Activated gamma-delta T cell treated with Interleukin-2 at 50 U/mL for 16 hours (primary cell): ENCODE data around the gene UBE2G2.

Source experiments
- DNase-seq: peaks from one replicate; pipeline ENCODE4 v3.0.0-alpha.2; 2020

UBE2G2 gene

DNA sequence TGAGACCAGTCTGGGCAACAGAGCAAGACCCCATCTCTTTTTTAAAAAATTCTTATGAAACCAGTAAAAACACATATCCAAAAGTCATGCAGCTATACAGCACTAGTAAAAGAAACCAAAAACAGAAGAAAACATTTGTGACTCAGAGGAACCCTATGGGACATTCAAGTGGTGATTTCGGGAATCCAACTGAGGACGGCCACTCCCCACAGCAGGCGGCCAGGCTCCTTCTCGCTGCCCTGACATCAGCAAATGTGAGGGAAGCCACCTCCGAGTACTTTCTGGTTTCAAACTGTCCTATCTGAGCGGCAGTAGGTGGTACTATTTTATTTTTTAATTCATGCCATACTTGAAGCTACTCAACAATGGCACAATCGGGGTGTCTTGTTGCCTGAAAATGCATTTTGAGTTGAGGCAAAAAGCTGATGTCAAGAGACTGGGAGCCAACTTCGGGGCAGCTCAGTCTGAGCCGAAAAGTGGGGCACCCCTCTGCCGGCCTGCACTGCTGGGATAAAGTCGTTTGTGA, 12.9 kb upstream of the UBE2G2 start:
- DNase-seq, result no peak

DNA sequence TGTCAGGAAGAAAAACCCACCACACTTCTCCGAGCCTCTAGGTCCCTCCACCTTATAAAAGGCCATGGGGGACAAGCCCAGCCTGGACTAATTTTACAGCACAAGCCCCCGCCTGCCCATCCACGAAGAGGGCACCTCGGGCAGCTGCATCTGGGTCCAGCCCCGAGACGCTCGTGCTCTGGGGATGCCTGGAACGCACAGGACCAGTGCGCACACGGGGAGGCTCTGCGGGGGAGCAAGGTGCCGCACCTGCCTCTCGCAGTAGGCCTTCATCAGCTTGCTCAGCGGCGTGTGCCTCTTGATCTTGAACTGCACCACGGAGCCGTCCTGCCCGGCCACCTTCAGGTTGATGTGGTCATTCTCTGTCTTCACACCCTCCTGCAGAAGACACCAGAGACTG, 12.1 kb upstream of the UBE2G2 start:
- DNase-seq, result no peak

DNA sequence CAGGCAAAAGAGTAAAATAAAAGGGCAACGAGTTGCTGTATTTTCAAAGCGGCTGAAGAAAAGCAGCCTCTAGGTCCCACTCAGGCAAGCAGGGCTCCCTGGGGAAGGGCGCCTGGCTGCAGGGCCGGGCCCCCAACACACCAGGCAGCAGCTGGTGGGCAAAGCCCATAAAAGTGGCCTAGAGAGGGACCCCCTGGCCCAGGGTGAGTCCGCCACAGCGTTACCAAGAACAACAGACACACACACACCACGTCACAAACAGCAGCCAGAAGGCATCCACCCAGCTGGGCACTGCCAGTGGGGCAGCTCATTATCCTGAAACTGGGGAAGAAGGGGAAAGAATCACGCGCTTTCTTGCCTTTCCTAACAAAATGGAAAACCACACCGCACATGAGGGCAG, 11.5 kb upstream of the UBE2G2 start:
- DNase-seq, result no peak

DNA sequence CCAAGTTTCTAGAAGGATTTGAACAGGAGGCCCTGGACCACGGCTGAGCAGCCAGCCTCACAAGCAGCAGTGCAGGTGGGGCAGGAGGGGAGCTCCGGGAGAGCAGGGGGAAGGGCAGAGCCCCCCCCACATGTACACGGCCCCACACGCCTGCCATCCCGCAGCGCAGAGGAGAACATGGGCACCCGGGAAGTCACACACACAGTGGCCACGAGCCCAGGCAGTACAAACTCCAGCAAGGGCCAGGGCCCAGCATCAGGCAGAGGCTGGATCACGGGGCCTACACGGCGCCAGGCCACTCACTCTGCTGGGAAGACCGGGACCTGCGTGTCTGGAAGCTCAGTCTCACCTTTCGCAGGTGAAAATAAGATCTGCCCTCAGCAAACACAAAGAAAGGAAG, 11.0 kb upstream of the UBE2G2 start:
- no peak for DNase-seq

DNA sequence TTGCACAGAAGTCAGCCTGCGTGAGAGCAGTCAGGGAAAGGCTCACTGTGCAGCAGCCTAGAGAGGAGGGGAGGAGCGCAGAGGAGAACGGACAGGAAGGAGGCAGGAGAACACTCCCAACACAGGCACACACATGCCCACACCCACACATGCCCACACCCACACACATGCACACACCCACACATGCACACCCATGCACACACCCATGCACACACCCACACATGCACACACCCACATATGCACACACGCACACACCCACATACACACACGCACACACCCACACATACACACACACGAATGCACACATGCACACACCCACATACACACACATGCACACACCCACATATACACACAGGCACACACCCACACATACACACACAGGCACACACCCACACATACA, 9.2 kb upstream of the UBE2G2 start:
- DNase-seq, result no peak

DNA sequence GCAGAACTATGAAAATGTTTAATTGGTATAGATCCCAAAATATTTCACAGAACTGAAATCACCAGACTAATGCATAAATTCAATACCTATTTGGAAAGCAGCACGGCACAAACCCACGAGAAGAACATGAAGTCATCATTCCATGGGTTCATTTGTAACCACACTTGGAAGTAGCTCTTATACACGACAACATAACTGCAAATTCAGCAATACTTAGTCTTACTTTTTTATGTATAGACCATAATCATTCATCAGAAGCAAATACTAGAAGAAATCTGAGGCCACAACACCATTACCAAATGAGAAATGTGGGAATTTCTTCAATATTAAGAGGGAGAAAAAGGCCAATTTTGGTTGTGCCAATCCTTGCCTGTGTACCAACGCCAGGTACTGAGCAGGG, 4.2 kb upstream of the UBE2G2 start:
- DNase-seq, result no peak

DNA sequence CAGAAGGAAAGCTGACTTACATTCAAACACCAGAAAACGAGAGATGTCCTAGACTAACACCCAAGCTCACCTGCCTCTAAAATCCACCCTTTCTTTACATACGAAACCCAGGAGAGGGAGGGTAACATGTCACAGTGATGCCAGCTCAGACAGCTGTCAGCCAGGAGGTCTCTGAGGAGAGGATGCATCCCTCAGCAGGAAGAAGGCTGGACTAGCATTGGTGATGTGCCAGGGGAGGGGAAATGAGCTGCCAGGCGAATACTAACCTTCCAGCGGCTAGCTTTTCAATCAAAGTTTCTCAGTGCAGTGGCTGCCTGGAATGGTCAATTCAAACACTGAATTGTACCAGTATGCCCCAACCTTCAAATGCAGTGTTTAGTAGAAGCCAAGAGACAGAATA, 3.6 kb upstream of the UBE2G2 start:
- DNase-seq, result no peak

DNA sequence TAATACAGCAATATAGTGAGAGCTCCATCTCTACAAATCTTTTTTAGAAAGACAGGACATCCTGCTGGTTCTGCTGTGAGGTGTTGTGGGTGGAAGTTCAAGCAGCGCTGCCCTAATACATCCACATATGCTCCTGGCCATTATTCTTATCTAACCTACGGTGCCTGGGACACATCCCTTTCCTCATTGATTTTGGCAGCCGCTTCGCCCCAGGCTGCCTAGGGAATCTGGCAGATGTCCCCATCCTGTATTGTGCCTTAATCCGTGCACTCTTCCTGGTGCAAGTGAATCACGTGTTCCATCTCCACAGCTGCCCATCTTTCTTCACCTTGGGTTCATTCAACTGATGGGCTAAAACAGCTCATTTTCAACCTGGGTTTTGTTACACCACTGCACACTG, 3.1 kb upstream of the UBE2G2 start:
- DNase-seq, result no peak

DNA sequence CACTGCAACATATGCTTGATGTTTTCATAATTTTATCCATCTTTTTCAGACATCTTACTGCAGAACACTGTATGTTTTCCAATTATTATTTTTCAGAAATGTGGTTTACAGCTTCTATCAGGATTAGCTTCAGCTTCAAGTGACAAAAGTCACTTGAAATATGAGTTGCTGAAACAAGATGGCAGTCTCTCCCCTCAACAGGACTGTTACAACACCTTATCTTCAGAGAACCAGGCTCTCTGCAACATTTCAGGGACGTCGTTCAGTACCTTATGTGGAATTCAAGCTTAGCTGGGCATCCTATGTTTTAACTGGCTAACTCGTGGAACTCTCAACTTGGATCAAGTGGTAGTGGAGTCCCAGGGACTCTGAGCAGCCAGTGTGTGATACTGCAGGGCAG, 2.0 kb upstream of the UBE2G2 start:
- no peak for DNase-seq

DNA sequence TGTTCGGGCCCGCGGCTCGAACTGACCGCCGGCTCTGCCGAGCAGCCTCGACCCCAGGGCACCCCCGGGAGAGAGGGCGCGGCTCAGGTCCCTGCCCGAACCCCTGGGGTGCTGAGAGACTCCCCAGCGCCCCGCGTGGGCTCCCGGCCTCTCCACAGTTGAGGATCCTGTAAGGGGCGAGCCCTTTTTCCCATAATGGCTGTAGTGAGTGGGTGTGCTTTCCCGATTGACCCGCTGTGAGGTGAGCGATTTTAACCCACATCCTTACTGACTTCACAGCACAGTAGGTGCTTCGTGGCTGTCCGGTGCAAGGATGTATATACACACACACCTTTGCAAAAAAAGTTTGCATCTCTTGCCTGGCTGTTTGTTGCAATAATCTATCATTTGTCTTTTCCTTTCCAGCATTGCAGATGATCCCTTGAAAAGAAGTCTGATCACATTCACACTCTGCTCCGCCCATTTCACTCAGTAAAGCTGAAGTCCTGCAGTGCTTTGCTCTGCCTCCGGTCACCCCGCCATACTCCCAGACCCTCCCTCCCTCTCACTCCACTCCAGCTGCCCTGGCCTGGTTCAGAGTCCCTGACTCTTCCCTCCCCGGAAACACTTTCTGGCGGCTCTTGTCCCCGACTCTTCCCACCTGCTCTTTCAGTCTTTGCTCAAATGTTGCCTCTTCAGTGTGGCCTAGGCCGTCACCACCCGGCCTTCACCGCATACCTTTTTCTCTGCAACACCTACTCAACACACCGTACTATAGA, 955 bp upstream of the UBE2G2 start:
- DNase-seq, result no peak

DNA sequence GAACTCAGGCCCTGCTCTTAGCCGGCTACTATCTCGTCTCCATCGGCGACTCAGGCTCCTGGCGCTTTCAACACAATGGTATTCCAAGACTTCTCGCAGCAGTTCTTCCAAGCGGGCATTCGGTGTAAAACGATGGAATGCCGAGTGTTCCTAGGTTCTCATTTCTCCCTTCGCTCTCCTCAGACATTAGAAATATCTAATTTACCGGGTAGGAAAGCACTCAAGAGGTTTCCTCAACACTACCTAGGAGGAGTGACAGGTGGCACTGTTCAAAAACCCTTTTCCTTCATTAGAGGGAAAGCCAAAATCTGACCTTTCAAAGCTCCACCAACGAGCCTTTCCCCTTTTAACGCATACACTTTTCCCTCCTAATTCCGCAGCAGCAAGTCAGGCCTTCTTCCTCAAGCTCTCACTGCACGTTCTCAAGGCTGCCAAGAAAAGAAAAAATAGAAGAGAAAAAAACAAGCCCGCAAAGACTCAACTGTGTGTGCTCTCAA, 601 bp downstream of the UBE2G2 start:
- DNase-seq, result no peak

DNA sequence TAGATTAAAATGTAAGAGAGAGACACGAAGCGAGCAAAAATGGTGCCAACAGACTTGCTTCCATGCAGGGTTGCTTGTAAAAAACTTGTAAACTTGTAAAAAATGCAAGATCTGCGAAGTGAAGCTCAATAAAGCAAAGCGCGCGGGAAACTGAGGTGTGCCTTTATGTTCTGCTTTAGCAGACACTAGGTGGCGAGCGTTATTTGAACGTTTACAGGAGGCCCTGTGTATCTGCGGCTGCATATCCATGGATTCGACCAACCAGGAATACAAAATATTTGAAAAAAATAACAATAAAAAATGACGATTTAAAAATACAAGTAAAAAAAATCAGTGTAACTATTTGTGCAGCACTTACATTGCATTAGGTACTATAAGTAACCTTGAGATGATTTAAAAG, 1.5 kb downstream of the UBE2G2 start:
- no peak for DNase-seq

DNA sequence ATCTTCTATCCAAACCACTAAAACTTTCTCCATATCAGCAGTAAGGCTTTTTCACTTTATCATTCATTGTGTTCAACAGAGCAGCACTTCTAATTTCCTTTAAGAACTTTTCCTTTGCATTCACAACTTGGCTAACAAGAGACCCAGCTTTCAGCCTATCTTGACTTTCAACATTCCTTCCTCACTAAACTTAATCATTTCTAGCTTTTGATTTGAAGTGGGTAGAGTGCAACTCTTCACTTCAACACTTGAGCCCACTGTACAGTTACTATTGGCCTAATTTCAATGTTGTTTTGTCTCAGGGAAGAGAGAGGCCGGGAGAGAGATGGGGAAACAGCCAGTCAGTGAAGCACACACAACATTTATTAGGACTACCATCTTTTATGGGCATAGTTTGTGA, 2.0 kb downstream of the UBE2G2 start:
- DNase-seq, result no peak

DNA sequence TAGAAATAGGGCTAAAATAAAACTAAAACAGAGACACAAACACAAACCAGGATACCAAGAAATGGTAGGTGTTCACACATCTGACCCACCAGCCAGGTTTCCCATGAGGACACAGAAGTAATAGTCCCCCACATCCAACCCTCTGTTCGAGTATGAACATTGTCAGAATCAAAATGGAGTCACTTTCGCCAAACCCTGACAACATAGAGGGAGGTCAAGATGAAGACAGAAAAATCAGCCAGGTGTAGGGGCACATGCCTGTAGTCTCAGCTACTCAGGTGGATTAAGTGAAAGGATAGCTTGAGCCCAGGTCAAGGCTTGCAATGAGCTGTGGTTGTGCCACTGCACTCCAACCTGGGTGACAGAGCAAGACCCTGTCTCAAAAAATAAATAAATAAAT, 3.8 kb downstream of the UBE2G2 start:
- DNase-seq, result no peak

DNA sequence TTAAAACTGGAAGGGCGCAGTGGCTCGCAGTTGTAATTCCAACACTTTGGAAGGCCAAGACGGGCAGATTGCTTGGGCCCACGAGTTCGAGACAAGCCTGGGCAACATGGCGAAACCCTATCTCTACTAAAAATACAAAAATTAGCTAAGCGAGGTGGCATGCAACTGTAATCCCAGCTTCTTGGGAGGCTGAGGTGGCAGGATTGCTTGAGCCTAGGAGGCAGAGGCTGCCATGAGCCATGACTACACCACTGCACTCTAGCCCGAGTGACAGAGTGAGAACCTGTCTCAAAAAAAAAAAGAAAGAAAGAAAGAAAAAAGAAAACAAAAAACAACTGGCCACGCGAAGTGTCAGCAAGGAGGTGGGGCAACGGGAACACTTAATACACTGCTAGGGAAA, 6.3 kb downstream of the UBE2G2 start:
- DNase-seq, result no peak

DNA sequence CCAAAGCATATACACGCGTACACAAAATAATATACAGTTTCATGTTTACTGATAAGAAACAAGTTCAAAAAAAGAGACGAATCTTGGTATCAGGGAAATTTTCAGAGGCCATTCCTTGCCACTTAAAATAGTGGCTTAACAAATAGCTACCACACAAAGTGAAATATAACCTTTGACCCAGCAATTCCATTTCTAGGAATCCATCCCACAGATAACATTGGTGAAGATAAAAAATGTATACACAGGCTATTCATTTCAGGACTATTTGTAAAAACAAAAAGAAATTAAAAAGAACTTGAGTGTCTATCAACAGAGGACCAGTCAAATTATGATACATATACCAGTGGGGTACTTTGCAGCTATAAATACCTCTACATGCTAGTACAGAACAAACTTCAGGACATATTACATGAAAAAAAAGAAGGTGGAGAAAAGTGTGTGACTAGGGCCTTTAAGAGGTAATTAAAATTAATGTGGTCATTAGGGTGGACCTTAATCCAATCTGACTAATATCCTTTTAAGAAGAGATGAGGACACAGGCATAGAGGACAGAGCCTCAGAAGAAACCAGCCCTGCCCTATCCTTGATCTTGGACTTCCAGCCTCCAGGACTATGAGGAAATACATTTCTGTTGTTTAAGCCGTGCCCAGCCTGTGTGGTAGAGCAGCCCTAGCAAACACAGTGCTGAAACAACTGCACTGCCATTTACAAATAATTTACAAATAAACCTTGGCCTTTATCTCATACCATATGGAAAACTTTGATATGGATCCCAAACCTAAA, 7.8 kb downstream of the UBE2G2 start:
- no peak for DNase-seq

DNA sequence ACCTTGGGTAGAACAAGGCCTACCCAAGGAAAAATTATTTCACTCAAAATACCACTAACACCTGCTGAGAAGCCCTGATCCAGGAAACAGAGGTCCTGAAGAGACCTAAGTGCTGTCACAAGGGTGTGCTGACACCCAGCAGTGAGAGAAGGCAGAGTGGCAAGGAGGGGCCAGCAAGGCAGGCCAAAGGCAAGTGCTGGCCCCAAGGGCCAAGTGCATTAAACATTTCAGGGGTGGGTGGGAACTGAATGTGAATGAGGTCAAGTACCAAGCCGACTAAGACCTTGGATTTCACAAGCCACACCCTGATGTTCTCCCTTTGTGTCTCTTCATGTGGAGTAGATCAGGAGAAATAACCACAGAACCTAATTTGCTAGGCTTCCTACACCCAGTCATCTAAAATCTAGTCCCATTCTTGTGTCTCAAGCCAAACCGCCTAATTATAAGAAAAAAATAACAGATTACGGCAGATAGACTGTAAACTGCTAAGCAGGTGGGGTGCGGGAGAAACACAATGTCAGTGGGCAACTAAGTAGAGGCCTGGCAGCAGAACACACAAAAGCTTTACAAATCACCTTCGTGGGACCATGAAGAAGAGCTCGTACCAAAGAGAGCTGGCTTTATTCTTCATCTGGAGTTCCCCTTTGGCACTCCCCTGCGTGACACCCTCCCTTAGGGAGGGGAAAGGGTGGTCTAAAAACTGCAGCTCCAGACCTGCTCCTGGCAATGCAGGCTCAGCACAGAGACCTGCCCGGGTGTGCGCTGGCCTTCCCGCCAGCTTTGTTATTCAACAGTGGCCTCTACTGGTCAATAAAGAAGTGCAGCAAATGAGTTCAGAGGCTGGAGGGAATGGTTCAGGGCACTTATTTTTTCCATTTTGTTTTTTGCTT, 8.7 kb downstream of the UBE2G2 start:
- peak; percentile 41 for DNase-seq

DNA sequence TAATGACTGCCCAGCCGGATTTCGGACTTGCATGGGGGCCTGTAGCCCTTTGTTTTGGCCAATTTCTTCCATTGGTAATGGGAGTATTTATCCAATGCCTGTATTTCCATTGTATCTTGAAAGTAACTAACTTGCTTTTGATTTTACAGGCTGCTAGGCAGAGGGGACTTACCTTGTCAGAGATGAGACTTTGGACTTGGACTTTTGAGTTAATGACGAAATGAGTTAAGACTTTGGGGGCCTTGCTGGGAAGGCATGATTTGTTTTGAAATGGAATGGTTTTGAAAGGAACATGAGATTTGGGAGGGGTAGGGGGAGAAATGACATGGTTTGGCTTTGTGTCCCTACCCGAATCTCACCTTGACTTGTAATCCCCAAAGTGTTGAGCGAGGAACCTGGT, 9.6 kb downstream of the UBE2G2 start:
- no peak for DNase-seq

DNA sequence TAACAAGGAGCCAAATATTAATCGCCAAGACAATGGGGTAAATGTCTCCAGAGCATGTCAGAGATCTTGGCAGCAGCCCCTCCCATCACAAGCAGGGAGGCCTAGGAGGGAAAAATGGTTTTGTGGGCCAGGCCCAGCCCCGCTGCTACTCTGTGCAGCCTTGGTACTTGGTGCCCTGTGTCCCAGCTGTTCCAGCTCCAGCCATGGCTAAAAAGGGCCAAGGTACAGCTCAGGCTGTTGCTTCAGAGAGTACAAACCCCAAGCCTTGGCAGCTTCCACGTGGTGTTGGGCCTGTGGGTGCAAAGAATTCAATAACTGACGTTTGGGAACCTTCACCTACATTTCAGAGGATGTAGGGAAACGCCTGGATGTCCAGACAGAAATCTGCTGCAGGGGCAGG, 10.4 kb downstream of the UBE2G2 start:
- DNase-seq, result no peak

DNA sequence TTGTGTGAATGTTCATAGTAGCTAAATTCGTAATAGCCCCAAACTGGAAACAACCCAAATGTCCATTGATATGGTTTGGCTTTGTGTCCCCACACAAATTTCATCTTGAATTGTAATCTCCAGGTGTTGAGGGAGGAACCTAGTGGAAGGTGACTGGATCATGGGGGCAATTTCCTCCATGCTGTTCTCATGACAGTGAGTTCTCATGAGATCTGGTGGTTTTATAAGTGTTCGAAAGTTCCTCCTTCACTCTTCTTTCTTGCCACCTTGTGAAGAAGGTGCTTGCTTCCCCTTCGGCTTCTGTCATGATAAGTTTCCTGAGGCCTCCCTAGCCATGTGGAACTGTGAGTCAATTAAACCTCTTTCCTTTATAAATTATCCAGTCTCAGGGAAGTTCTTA, 11.3 kb downstream of the UBE2G2 start:
- DNase-seq, result no peak

DNA sequence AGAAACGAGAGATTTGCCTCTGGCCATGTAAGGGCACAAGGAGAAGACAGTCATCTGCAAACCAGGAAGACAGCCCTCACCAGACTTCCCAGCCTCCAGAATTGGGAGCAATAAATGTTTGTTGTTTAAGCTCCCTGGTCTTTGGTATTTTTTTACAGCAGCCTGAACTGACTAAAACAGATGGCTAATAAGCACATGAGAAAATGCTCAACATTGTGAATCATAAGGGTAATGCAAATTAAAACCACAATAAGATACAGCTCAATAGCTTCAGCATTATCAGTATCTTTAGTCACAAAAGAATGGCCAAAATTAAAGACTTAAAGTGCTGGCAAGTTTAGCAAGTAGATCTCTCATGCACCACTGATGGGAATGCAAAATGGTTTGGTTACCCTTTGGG, 11.7 kb downstream of the UBE2G2 start:
- DNase-seq, result no peak

DNA sequence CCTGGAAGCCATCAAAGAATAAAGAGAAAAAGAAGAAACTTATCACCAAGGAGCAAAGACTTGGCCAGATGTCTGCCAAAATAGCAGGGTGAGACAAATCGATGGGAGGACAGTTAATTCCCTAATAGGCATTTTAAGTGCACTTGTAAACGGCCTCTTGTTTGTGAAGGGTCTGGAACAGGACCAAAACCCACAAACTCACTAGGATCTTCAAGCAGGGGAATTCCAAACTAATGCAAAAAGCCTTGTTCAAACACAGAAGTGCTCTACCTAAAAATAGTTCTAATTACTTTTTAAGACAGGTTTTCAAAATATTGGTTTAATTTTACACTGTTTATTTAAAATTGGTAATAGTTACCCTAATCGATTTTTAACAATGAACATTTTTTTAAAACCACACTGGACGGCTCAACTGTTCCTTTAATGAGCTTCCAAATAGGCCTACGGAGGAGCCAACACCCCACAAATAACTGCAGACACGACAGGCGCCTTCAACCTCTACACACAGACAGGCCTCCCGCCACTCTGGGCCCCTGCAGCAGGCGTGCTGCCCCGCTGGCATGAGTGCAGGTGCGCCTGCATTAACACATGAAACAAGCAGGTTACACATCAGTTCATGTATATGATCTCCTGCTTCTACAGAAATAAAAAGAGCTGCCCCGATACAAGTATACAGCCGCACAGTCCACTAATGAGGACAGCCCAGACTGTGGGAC, 15.8 kb downstream of the UBE2G2 start:
- DNase-seq, result no peak

DNA sequence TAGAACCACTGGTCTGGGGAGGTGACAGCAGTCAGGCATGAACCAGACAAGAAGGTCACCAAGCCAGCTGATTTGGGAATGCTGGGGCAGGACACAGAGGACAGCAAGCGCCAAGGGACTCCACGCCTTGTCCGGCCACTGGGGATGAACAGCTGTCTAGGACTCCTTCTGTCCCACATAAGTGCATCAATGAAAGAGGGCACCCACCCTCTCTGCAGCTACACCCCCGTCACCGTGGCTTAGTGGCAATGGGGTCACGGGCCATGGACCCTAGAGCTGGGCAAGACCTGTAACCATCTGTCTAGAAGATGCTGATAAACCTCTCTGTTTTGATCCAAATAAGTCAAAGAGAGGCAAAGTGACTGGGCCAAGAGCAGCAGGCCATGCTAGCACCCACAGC, 16.8 kb downstream of the UBE2G2 start:
- DNase-seq, result no peak
